ENCODE results near the gene AHNAK2. TPM values are rescaled to one million over a fixed set of nuclear protein-coding genes. Genes with fewer than 3 reads are reported as not detected.
A peak's percentile ranks its signal among the peaks of the same experiment; 100 is the strongest.

AHNAK2 gene
- total RNA-seq, 2 donors from 2014 or later = 0.05 TPM; not detected in 1

- Mint-ChIP-seq H3K36me3 (ENCODE audit: insufficient read depth in 2 of 2) (peaks cover 6 to 19% of the 10 kb centered on the region in 2 donors), H3K4me3 (peak overlapping the region; percentile 91 to 97), H3K27me3 (ENCODE audit: low read depth) (no peaks in the 10 kb centered on the region), H3K9me3 (no peaks in the 10 kb centered on the region), H3K27ac (peak overlapping the region; percentile 87), H3K4me1 (ENCODE audit: low read depth) (peaks cover 81% of the 10 kb centered on the region)
- ATAC-seq (replicated peaks in 1 of 2) (peak; percentile 13 to 23), DNase-seq (peak; percentile 65 to 69)
Measured at GRCh38 chr14:105019861-105020814, 42.0 kb upstream of the AHNAK2 start.

- H3K4me1 Mint-ChIP-seq (ENCODE audit: low read depth) = peaks cover 75% of the 10 kb centered on the region
- H3K36me3 Mint-ChIP-seq (ENCODE audit: insufficient read depth in 2 of 2) = peaks cover 6 to 23% of the 10 kb centered on the region in 2 donors
- peak overlapping the region; percentile 63 for H3K27ac Mint-ChIP-seq
- H3K27me3 Mint-ChIP-seq (ENCODE audit: low read depth) = no peaks in the 10 kb centered on the region
- H3K4me3 Mint-ChIP-seq = peak overlapping the region; percentile 91 to 97
- no peak for DNase-seq
- H3K9me3 Mint-ChIP-seq = no peaks in the 10 kb centered on the region
- no peak for ATAC-seq (replicated peaks in 1 of 2)
Measured at GRCh38 chr14:105018414-105018813, 40.2 kb upstream of the AHNAK2 start.

- DNase-seq (no peak), ATAC-seq (replicated peaks in 1 of 2) (no peak)
- H3K27me3 Mint-ChIP-seq (ENCODE audit: low read depth) = no peaks in the 10 kb centered on the region
- H3K4me1 Mint-ChIP-seq (ENCODE audit: low read depth) = peaks cover 56% of the 10 kb centered on the region
- no peaks in the 10 kb centered on the region for H3K9me3 Mint-ChIP-seq
- H3K27ac Mint-ChIP-seq = peak overlapping the region; percentile 81
- H3K4me3 Mint-ChIP-seq = peak overlapping the region; percentile 54 to 91
- H3K36me3 Mint-ChIP-seq (ENCODE audit: insufficient read depth in 2 of 2) = peaks cover 4 to 25% of the 10 kb centered on the region in 2 donors
Measured at GRCh38 chr14:105015905-105016304, 37.7 kb upstream of the AHNAK2 start.

- H3K9me3 Mint-ChIP-seq = no peaks in the 10 kb centered on the region
- peak overlapping the region; percentile 54 to 91 for H3K4me3 Mint-ChIP-seq
- H3K27me3 Mint-ChIP-seq (ENCODE audit: low read depth) = no peaks in the 10 kb centered on the region
- no peak for ATAC-seq (replicated peaks in 1 of 2)
- H3K27ac Mint-ChIP-seq = peak overlapping the region; percentile 11
- DNase-seq = no peak
- H3K36me3 Mint-ChIP-seq (ENCODE audit: insufficient read depth in 2 of 2) = peaks cover 4 to 25% of the 10 kb centered on the region in 2 donors
- H3K4me1 Mint-ChIP-seq (ENCODE audit: low read depth) = peaks cover 56% of the 10 kb centered on the region
Measured at GRCh38 chr14:105015242-105015641, 37.1 kb upstream of the AHNAK2 start.

- Mint-ChIP-seq H3K4me3 (peak overlapping the region in 1 of 2 donors; percentile 54), H3K4me1 (ENCODE audit: low read depth) (peaks cover 52% of the 10 kb centered on the region), H3K27me3 (ENCODE audit: low read depth) (no peaks in the 10 kb centered on the region), H3K9me3 (no peaks in the 10 kb centered on the region), H3K27ac (peak overlapping the region; percentile 85), H3K36me3 (ENCODE audit: insufficient read depth in 2 of 2) (peaks cover 4 to 25% of the 10 kb centered on the region in 2 donors)
- ATAC-seq (replicated peaks in 1 of 2) (no peak), DNase-seq (no peak)
Measured at GRCh38 chr14:105014631-105015030, 36.5 kb upstream of the AHNAK2 start.

- H3K4me1 Mint-ChIP-seq (ENCODE audit: low read depth) = peaks cover 46% of the 10 kb centered on the region
- H3K9me3 Mint-ChIP-seq = no peaks in the 10 kb centered on the region
- peak overlapping the region; percentile 85 for H3K27ac Mint-ChIP-seq
- peaks cover 4 to 22% of the 10 kb centered on the region in 2 donors for H3K36me3 Mint-ChIP-seq (ENCODE audit: insufficient read depth in 2 of 2)
- peak overlapping the region in 1 of 2 donors; percentile 54 for H3K4me3 Mint-ChIP-seq
- DNase-seq (no peak), ATAC-seq (replicated peaks in 1 of 2) (no peak)
- H3K27me3 Mint-ChIP-seq (ENCODE audit: low read depth) = no peaks in the 10 kb centered on the region
Measured at GRCh38 chr14:105014032-105014431, 35.9 kb upstream of the AHNAK2 start.

- Mint-ChIP-seq H3K4me1 (ENCODE audit: low read depth) (peaks cover 39% of the 10 kb centered on the region), H3K27me3 (ENCODE audit: low read depth) (no peaks in the 10 kb centered on the region), H3K4me3 (no peak overlapping the region), H3K36me3 (ENCODE audit: insufficient read depth in 2 of 2) (peaks cover 2 to 19% of the 10 kb centered on the region in 2 donors), H3K27ac (peak overlapping the region; percentile 54), H3K9me3 (no peaks in the 10 kb centered on the region)
- no peak for DNase-seq
- no peak for ATAC-seq (replicated peaks in 1 of 2)
Measured at GRCh38 chr14:105013150-105013785, 35.1 kb upstream of the AHNAK2 start.

- H3K4me1 Mint-ChIP-seq (ENCODE audit: low read depth) = peaks cover 30% of the 10 kb centered on the region
- DNase-seq (no peak), ATAC-seq (replicated peaks in 1 of 2) (no peak)
- H3K27ac Mint-ChIP-seq = no peak overlapping the region
- no peak overlapping the region for H3K4me3 Mint-ChIP-seq
- no peaks in the 10 kb centered on the region for H3K27me3 Mint-ChIP-seq (ENCODE audit: low read depth)
- H3K9me3 Mint-ChIP-seq = no peaks in the 10 kb centered on the region
- peaks cover 2 to 18% of the 10 kb centered on the region in 2 donors for H3K36me3 Mint-ChIP-seq (ENCODE audit: insufficient read depth in 2 of 2)
Measured at GRCh38 chr14:105012171-105012985, 34.2 kb upstream of the AHNAK2 start.

- H3K4me1 Mint-ChIP-seq (ENCODE audit: low read depth) = peaks cover 21% of the 10 kb centered on the region
- H3K36me3 Mint-ChIP-seq (ENCODE audit: insufficient read depth in 2 of 2) = peaks cover 2 to 15% of the 10 kb centered on the region in 2 donors
- H3K4me3 Mint-ChIP-seq = no peak overlapping the region
- H3K27me3 Mint-ChIP-seq (ENCODE audit: low read depth) = no peaks in the 10 kb centered on the region
- no peak overlapping the region for H3K27ac Mint-ChIP-seq
- no peaks in the 10 kb centered on the region for H3K9me3 Mint-ChIP-seq
- DNase-seq = no peak
- ATAC-seq (replicated peaks in 1 of 2) = no peak
Measured at GRCh38 chr14:105011312-105011990, 33.3 kb upstream of the AHNAK2 start.

- H3K36me3 Mint-ChIP-seq (ENCODE audit: insufficient read depth in 2 of 2) = peaks cover 0 to 9% of the 10 kb centered on the region in 2 donors
- H3K9me3 Mint-ChIP-seq = no peaks in the 10 kb centered on the region
Measured at GRCh38 chr14:105010891-105011291, 32.7 kb upstream of the AHNAK2 start.

GRCh38 chr14:105010106-105010505 is 31.9 kb upstream of the AHNAK2 start:
- no peak for DNase-seq
- no peak overlapping the region for H3K4me3 Mint-ChIP-seq
- ATAC-seq (replicated peaks in 1 of 2) = no peak
- H3K4me1 Mint-ChIP-seq (ENCODE audit: low read depth) = peaks cover 8% of the 10 kb centered on the region
- H3K27ac Mint-ChIP-seq = no peak overlapping the region
- peaks cover 0 to 8% of the 10 kb centered on the region in 2 donors for H3K36me3 Mint-ChIP-seq (ENCODE audit: insufficient read depth in 2 of 2)
- H3K27me3 Mint-ChIP-seq (ENCODE audit: low read depth) = no peaks in the 10 kb centered on the region
- no peaks in the 10 kb centered on the region for H3K9me3 Mint-ChIP-seq

More at GRCh38 chr14:105010891-105011291, 32.7 kb upstream of the AHNAK2 start:
- Mint-ChIP-seq H3K27ac (no peak overlapping the region), H3K4me3 (no peak overlapping the region), H3K4me1 (ENCODE audit: low read depth) (peaks cover 16% of the 10 kb centered on the region), H3K27me3 (ENCODE audit: low read depth) (no peaks in the 10 kb centered on the region)
- DNase-seq (no peak), ATAC-seq (replicated peaks in 1 of 2) (peak in 1 of 2 donors; percentile 11)

GRCh38 chr14:105007593-105008264 is 29.6 kb upstream of the AHNAK2 start:
- DNase-seq (no peak), ATAC-seq (replicated peaks in 1 of 2) (no peak)
- Mint-ChIP-seq H3K4me1 (ENCODE audit: low read depth) (peaks cover 6% of the 10 kb centered on the region), H3K9me3 (no peaks in the 10 kb centered on the region), H3K4me3 (no peak overlapping the region), H3K27me3 (ENCODE audit: low read depth) (no peaks in the 10 kb centered on the region), H3K27ac (no peak overlapping the region), H3K36me3 (ENCODE audit: insufficient read depth in 2 of 2) (peaks cover 0 to 3% of the 10 kb centered on the region in 2 donors)
